ENCODE results near the gene NPDC1. TPM values are rescaled to one million over a fixed set of nuclear protein-coding genes. Genes with fewer than 3 reads are reported as not detected.

The NPDC1 gene
- total and polyA plus RNA-seq, 2 experiments from 2014 or later, result 43.1 to 121 TPM

DNA sequence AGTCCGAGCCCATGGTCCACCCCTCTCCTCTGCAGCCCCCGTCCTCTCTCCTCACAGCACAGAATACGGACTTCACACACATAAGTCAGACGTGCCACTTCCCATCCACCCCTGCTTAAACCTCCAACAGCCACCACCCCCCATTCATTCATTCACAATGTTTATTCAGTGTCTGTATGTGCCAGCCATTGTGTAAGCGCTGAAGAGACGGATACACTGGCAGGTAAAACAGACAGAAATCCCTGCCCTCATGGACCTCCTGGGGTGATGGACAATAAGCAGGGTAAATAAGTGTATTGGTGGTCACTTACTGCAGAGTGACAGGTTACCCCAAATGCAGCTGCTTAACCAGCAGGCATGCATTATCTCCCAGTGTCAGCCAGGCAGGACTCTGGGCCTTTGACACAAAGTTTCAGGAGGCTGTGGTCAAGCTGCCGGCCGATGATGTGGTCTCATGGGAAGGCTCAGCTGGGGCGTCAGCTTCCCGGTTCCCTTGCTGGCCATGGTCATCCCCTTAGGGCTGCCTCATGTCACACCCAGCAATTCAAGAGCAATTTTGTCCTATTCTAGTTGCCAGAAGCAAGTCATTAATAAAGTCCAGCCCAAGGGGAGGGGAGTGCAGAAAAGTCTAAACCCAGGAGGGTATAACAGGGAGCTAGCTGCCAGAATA lies 55.6 kb downstream of the NPDC1 start:
- in situ Hi-C loops (cut with MboI), result no loop called here
- WGBS, 2 experiments (ENCODE audit: low coverage in 1 of 2, low lambda C conversion rate in 2 of 2, missing lambda C conversion rate in 2 of 2), result 88 to 90% methylated on average over 10 of the region's 10 CpGs
- no peaks in the 10 kb centered on the region for H3K36me3 ChIP-seq (ENCODE audit: low read depth)
- no peak overlapping the region for H3K9ac ChIP-seq
- H3F3A ChIP-seq (ENCODE audit: insufficient read depth), result peaks cover 7% of the 10 kb centered on the region; the same call in 1 of the 2 replicates
- peaks cover 4% of the 10 kb centered on the region; the same call in 1 of the 2 replicates for H3K4me1 ChIP-seq (ENCODE audit: insufficient read depth)
- peaks cover 11% of the 10 kb centered on the region; the same call in 1 of the 2 replicates for H3K27me3 ChIP-seq (replicated peaks; ENCODE audit: insufficient read depth)
- no peaks in the 10 kb centered on the region for H3K9me2 ChIP-seq (ENCODE audit: insufficient read depth)
- no peaks in the 10 kb centered on the region for H4K20me1 ChIP-seq (ENCODE audit: insufficient read depth)
- no peak overlapping the region for H3K4me2 ChIP-seq (ENCODE audit: unreplicated experiment)
- H3K4me3 ChIP-seq, result no peak overlapping the region
- TF ChIP-seq EZH2phosphoT487 (IDR thresholded peaks at IDR 0.05; ENCODE audit: insufficient read depth, low read depth), result no peak
- no peak for TF ChIP-seq EZH2 (IDR thresholded peaks at IDR 0.05; ENCODE audit: insufficient read depth, poor library complexity, severe bottlenecking)
- no peak for DNase-seq
- H3K27ac ChIP-seq, result no peak overlapping the region
- H3K9me3 ChIP-seq (ENCODE audit: low read depth), result no peaks in the 10 kb centered on the region
- H3K79me2 ChIP-seq (ENCODE audit: insufficient read depth), result 0 out of 2 replicates have a peak, but pooled peaks cover 4% of the 10 kb centered on the region
- no peak overlapping the region for H2AFZ ChIP-seq

Small RNAs within 50 kb of the gene (small RNA-seq; reads per million reads assigned to genes)
- not detected for gene RF00153 (ENCODE audit: low read depth, low replicate concordance)

Other genes starting within 250 kb of the NPDC1 start
Only the 30 nearest of the 37 such genes appear.
- 1.1 and 2.3 TPM in 2 replicates for gene MAMDC4, start 193.8 kb downstream of the NPDC1 start, total RNA-seq (2014; rRNA removed; shearing (Covaris generic))
- 0.35 and 0.43 TPM in 2 replicates for gene MAMDC4, start 193.8 kb downstream of the NPDC1 start, polyA plus RNA-seq (2016; fragmentation: Nextera tagmentation; extraction: Ambion mirVana)
- 299 and 305 TPM in 2 replicates for gene EDF1, start 179.9 kb downstream of the NPDC1 start, total RNA-seq (2014; rRNA removed; shearing (Covaris generic))
- 567 and 586 TPM in 2 replicates for gene EDF1, start 179.9 kb downstream of the NPDC1 start, polyA plus RNA-seq (2016; fragmentation: Nextera tagmentation; extraction: Ambion mirVana)
- 8.1 and 11.5 TPM in 2 replicates for gene TRAF2, start 159.7 kb downstream of the NPDC1 start, total RNA-seq (2014; rRNA removed; shearing (Covaris generic))
- 14.3 and 15.0 TPM in 2 replicates for gene TRAF2, start 159.7 kb downstream of the NPDC1 start, polyA plus RNA-seq (2016; fragmentation: Nextera tagmentation; extraction: Ambion mirVana)
- 234 and 259 TPM in 2 replicates for gene FBXW5, start 101.4 kb downstream of the NPDC1 start, total RNA-seq (2014; rRNA removed; shearing (Covaris generic))
- 110 and 113 TPM in 2 replicates for gene FBXW5, start 101.4 kb downstream of the NPDC1 start, polyA plus RNA-seq (2016; fragmentation: Nextera tagmentation; extraction: Ambion mirVana)
- not detected in 2 replicates for gene C8G, start 100.9 kb downstream of the NPDC1 start, total RNA-seq (2014; rRNA removed; shearing (Covaris generic))
- 0.49 TPM in 1 of 2 replicates, not detected in the other for gene C8G, start 100.9 kb downstream of the NPDC1 start, polyA plus RNA-seq (2016; fragmentation: Nextera tagmentation; extraction: Ambion mirVana)
- gene LCN12, start 93.9 kb downstream of the NPDC1 start, total RNA-seq (2014; rRNA removed; shearing (Covaris generic)), result not detected in 2 replicates
- not detected in 2 replicates for gene LCN12, start 93.9 kb downstream of the NPDC1 start, polyA plus RNA-seq (2016; fragmentation: Nextera tagmentation; extraction: Ambion mirVana)
- gene PTGDS, start 68.7 kb downstream of the NPDC1 start, total RNA-seq (2014; rRNA removed; shearing (Covaris generic)), result not detected in 2 replicates
- 0.24 and 0.25 TPM in 2 replicates for gene PTGDS, start 68.7 kb downstream of the NPDC1 start, polyA plus RNA-seq (2016; fragmentation: Nextera tagmentation; extraction: Ambion mirVana)
- not detected in 2 replicates for gene LCNL1, start 63.2 kb downstream of the NPDC1 start, total RNA-seq (2014; rRNA removed; shearing (Covaris generic))
- gene LCNL1, start 63.2 kb downstream of the NPDC1 start, polyA plus RNA-seq (2016; fragmentation: Nextera tagmentation; extraction: Ambion mirVana), result not detected in 2 replicates
- 38.7 and 52.2 TPM in 2 replicates for gene PAXX, start 53.8 kb downstream of the NPDC1 start, total RNA-seq (2014; rRNA removed; shearing (Covaris generic))
- gene PAXX, start 53.8 kb downstream of the NPDC1 start, polyA plus RNA-seq (2016; fragmentation: Nextera tagmentation; extraction: Ambion mirVana), result 49.3 and 54.5 TPM in 2 replicates
- 33.3 and 37.7 TPM in 2 replicates for gene CLIC3, start 49.6 kb downstream of the NPDC1 start, total RNA-seq (2014; rRNA removed; shearing (Covaris generic))
- 98.9 and 107 TPM in 2 replicates for gene CLIC3, start 49.6 kb downstream of the NPDC1 start, polyA plus RNA-seq (2016; fragmentation: Nextera tagmentation; extraction: Ambion mirVana)
- gene ABCA2, start 17.9 kb downstream of the NPDC1 start, total RNA-seq (2014; rRNA removed; shearing (Covaris generic)), result 33.2 and 49.4 TPM in 2 replicates
- gene ABCA2, start 17.9 kb downstream of the NPDC1 start, polyA plus RNA-seq (2016; fragmentation: Nextera tagmentation; extraction: Ambion mirVana), result 20.5 and 21.1 TPM in 2 replicates
- gene FUT7, start 14.1 kb downstream of the NPDC1 start, total RNA-seq (2014; rRNA removed; shearing (Covaris generic)), result not detected in 2 replicates
- gene FUT7, start 14.1 kb downstream of the NPDC1 start, polyA plus RNA-seq (2016; fragmentation: Nextera tagmentation; extraction: Ambion mirVana), result not detected in 2 replicates
- not detected in 2 replicates for gene ENTPD2, start 7.9 kb upstream of the NPDC1 start, total RNA-seq (2014; rRNA removed; shearing (Covaris generic))
- gene ENTPD2, start 7.9 kb upstream of the NPDC1 start, polyA plus RNA-seq (2016; fragmentation: Nextera tagmentation; extraction: Ambion mirVana), result not detected in 2 replicates
- 5.4 TPM in 2 replicates for gene SAPCD2, start 24.4 kb upstream of the NPDC1 start, total RNA-seq (2014; rRNA removed; shearing (Covaris generic))
- 0.86 and 0.88 TPM in 2 replicates for gene SAPCD2, start 24.4 kb upstream of the NPDC1 start, polyA plus RNA-seq (2016; fragmentation: Nextera tagmentation; extraction: Ambion mirVana)
- gene UAP1L1, start 31.3 kb upstream of the NPDC1 start, total RNA-seq (2014; rRNA removed; shearing (Covaris generic)), result 5.2 and 5.7 TPM in 2 replicates
- 4.3 and 4.5 TPM in 2 replicates for gene UAP1L1, start 31.3 kb upstream of the NPDC1 start, polyA plus RNA-seq (2016; fragmentation: Nextera tagmentation; extraction: Ambion mirVana)
- 131 and 136 TPM in 2 replicates for gene MAN1B1, start 40.8 kb upstream of the NPDC1 start, total RNA-seq (2014; rRNA removed; shearing (Covaris generic))
- 101 and 104 TPM in 2 replicates for gene MAN1B1, start 40.8 kb upstream of the NPDC1 start, polyA plus RNA-seq (2016; fragmentation: Nextera tagmentation; extraction: Ambion mirVana)
- 134 and 142 TPM in 2 replicates for gene DPP7, start 68.6 kb upstream of the NPDC1 start, total RNA-seq (2014; rRNA removed; shearing (Covaris generic))
- gene DPP7, start 68.6 kb upstream of the NPDC1 start, polyA plus RNA-seq (2016; fragmentation: Nextera tagmentation; extraction: Ambion mirVana), result 145 and 148 TPM in 2 replicates
- 0.76 TPM in 1 of 2 replicates, not detected in the other for gene GRIN1, start 93.0 kb upstream of the NPDC1 start, total RNA-seq (2014; rRNA removed; shearing (Covaris generic))
- gene GRIN1, start 93.0 kb upstream of the NPDC1 start, polyA plus RNA-seq (2016; fragmentation: Nextera tagmentation; extraction: Ambion mirVana), result 0.15 TPM in 1 of 2 replicates, not detected in the other
- not detected in 2 replicates for gene LRRC26, start 123.9 kb upstream of the NPDC1 start, total RNA-seq (2014; rRNA removed; shearing (Covaris generic))
- not detected in 2 replicates for gene LRRC26, start 123.9 kb upstream of the NPDC1 start, polyA plus RNA-seq (2016; fragmentation: Nextera tagmentation; extraction: Ambion mirVana)
- not detected in 2 replicates for gene TMEM210, start 125.9 kb upstream of the NPDC1 start, total RNA-seq (2014; rRNA removed; shearing (Covaris generic))
- gene TMEM210, start 125.9 kb upstream of the NPDC1 start, polyA plus RNA-seq (2016; fragmentation: Nextera tagmentation; extraction: Ambion mirVana), result not detected in 2 replicates
- 24.0 and 28.8 TPM in 2 replicates for gene ANAPC2, start 142.4 kb upstream of the NPDC1 start, total RNA-seq (2014; rRNA removed; shearing (Covaris generic))
- gene ANAPC2, start 142.4 kb upstream of the NPDC1 start, polyA plus RNA-seq (2016; fragmentation: Nextera tagmentation; extraction: Ambion mirVana), result 12.0 and 13.6 TPM in 2 replicates
- gene SSNA1, start 142.5 kb upstream of the NPDC1 start, total RNA-seq (2014; rRNA removed; shearing (Covaris generic)), result 73.1 and 105 TPM in 2 replicates
- 93.1 and 100 TPM in 2 replicates for gene SSNA1, start 142.5 kb upstream of the NPDC1 start, polyA plus RNA-seq (2016; fragmentation: Nextera tagmentation; extraction: Ambion mirVana)
- gene TPRN, start 154.6 kb upstream of the NPDC1 start, total RNA-seq (2014; rRNA removed; shearing (Covaris generic)), result 7.8 and 14.3 TPM in 2 replicates
- gene TPRN, start 154.6 kb upstream of the NPDC1 start, polyA plus RNA-seq (2016; fragmentation: Nextera tagmentation; extraction: Ambion mirVana), result 1.7 and 2.2 TPM in 2 replicates
- gene TMEM203, start 159.5 kb upstream of the NPDC1 start, total RNA-seq (2014; rRNA removed; shearing (Covaris generic)), result 44.3 and 52.9 TPM in 2 replicates
- gene TMEM203, start 159.5 kb upstream of the NPDC1 start, polyA plus RNA-seq (2016; fragmentation: Nextera tagmentation; extraction: Ambion mirVana), result 46.9 and 48.6 TPM in 2 replicates
- 12.1 and 12.4 TPM in 2 replicates for gene NDOR1, start 159.5 kb upstream of the NPDC1 start, total RNA-seq (2014; rRNA removed; shearing (Covaris generic))
- gene NDOR1, start 159.5 kb upstream of the NPDC1 start, polyA plus RNA-seq (2016; fragmentation: Nextera tagmentation; extraction: Ambion mirVana), result 7.7 and 8.5 TPM in 2 replicates
- 0.65 TPM in 1 of 2 replicates, not detected in the other for gene RNF208, start 176.1 kb upstream of the NPDC1 start, total RNA-seq (2014; rRNA removed; shearing (Covaris generic))
- gene RNF208, start 176.1 kb upstream of the NPDC1 start, polyA plus RNA-seq (2016; fragmentation: Nextera tagmentation; extraction: Ambion mirVana), result 0.29 and 0.34 TPM in 2 replicates
- 0.43 TPM in 1 of 2 replicates, not detected in the other for gene CYSRT1, start 179.0 kb upstream of the NPDC1 start, total RNA-seq (2014; rRNA removed; shearing (Covaris generic))
- gene CYSRT1, start 179.0 kb upstream of the NPDC1 start, polyA plus RNA-seq (2016; fragmentation: Nextera tagmentation; extraction: Ambion mirVana), result 0.24 and 0.75 TPM in 2 replicates
- not detected in 2 replicates for gene RNF224, start 181.3 kb upstream of the NPDC1 start, total RNA-seq (2014; rRNA removed; shearing (Covaris generic))
- not detected in 2 replicates for gene RNF224, start 181.3 kb upstream of the NPDC1 start, polyA plus RNA-seq (2016; fragmentation: Nextera tagmentation; extraction: Ambion mirVana)
- gene SLC34A3, start 184.7 kb upstream of the NPDC1 start, total RNA-seq (2014; rRNA removed; shearing (Covaris generic)), result not detected in 2 replicates
- gene SLC34A3, start 184.7 kb upstream of the NPDC1 start, polyA plus RNA-seq (2016; fragmentation: Nextera tagmentation; extraction: Ambion mirVana), result not detected in 2 replicates
- 148 and 159 TPM in 2 replicates for gene TUBB4B, start 195.1 kb upstream of the NPDC1 start, total RNA-seq (2014; rRNA removed; shearing (Covaris generic))
- 373 and 391 TPM in 2 replicates for gene TUBB4B, start 195.1 kb upstream of the NPDC1 start, polyA plus RNA-seq (2016; fragmentation: Nextera tagmentation; extraction: Ambion mirVana)